ENCODE data around the gene CD200.

Gene CD200

GRCh38 chr3:112354642-112355306, 21.8 kb downstream of the CD200 start:
- no peaks in the 10 kb centered on the region for H3K27me3 ChIP-seq (ENCODE audit: insufficient read depth, poor library complexity, severe bottlenecking)
- H3K4me3 ChIP-seq (replicated peaks; ENCODE audit: insufficient read depth, low read length) = no peak overlapping the region
- H3K27ac ChIP-seq (replicated peaks) = no peak overlapping the region
- no peak for DNase-seq (ENCODE audit: low read depth in 1 of 2, low spot score in 1 of 2)
- TF ChIP-seq POLR2AphosphoS5 (IDR thresholded peaks at IDR 0.05; ENCODE audit: low read depth) = no peak
- no peak for TF ChIP-seq SPI1 (IDR thresholded peaks at IDR 0.05; ENCODE audit: borderline replicate concordance, low read depth)
- TF ChIP-seq, protein P1, sequence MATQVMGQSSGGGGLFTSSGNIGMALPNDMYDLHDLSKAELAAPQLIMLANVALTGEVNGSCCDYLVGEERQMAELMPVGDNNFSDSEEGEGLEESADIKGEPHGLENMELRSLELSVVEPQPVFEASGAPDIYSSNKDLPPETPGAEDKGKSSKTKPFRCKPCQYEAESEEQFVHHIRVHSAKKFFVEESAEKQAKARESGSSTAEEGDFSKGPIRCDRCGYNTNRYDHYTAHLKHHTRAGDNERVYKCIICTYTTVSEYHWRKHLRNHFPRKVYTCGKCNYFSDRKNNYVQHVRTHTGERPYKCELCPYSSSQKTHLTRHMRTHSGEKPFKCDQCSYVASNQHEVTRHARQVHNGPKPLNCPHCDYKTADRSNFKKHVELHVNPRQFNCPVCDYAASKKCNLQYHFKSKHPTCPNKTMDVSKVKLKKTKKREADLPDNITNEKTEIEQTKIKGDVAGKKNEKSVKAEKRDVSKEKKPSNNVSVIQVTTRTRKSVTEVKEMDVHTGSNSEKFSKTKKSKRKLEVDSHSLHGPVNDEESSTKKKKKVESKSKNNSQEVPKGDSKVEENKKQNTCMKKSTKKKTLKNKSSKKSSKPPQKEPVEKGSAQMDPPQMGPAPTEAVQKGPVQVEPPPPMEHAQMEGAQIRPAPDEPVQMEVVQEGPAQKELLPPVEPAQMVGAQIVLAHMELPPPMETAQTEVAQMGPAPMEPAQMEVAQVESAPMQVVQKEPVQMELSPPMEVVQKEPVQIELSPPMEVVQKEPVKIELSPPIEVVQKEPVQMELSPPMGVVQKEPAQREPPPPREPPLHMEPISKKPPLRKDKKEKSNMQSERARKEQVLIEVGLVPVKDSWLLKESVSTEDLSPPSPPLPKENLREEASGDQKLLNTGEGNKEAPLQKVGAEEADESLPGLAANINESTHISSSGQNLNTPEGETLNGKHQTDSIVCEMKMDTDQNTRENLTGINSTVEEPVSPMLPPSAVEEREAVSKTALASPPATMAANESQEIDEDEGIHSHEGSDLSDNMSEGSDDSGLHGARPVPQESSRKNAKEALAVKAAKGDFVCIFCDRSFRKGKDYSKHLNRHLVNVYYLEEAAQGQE (IDR thresholded peaks at IDR 0.05; ENCODE audit: insufficient replicate concordance, low read depth) = no peak
- TF ChIP-seq GABPA (IDR thresholded peaks at IDR 0.05; ENCODE audit: low read depth) = no peak

DNA sequence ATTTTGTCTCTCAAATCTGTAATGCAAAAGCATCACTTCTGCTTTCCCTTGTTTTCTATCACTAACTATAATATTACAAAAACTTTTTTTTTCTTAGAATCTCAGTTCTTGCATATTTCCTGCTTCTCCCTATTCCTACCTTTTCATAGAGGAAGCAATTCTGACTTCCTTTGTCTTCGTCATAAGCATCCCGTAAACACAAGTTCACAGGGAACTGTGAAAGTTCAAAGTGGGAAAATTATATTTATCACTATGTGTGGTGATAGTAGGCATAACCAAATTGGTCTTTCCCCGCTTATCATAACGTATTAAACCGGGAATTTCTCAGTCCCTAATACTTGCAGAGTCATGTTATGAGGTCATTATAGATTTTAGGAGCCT, 22.3 kb downstream of the CD200 start:
- no peak overlapping the region for H3K4me3 ChIP-seq (replicated peaks; ENCODE audit: insufficient read depth, low read length)
- TF ChIP-seq GABPA (IDR thresholded peaks at IDR 0.05; ENCODE audit: low read depth) (no peak), SPI1 (IDR thresholded peaks at IDR 0.05; ENCODE audit: borderline replicate concordance, low read depth) (no peak)
- no peak for DNase-seq (ENCODE audit: low read depth in 1 of 2, low spot score in 1 of 2)
- no peaks in the 10 kb centered on the region for H3K27me3 ChIP-seq (ENCODE audit: insufficient read depth, poor library complexity, severe bottlenecking)
- H3K27ac ChIP-seq (replicated peaks) = no peak overlapping the region

GRCh38 chr3:112357930-112358780, 25.2 kb downstream of the CD200 start:
- no peak for DNase-seq (ENCODE audit: low read depth in 1 of 2, low spot score in 1 of 2)
- no peak overlapping the region for H3K4me3 ChIP-seq (replicated peaks; ENCODE audit: insufficient read depth, low read length)
- no peak overlapping the region for H3K27ac ChIP-seq (replicated peaks)
- no peaks in the 10 kb centered on the region for H3K27me3 ChIP-seq (ENCODE audit: insufficient read depth, poor library complexity, severe bottlenecking)
- TF ChIP-seq GABPA (IDR thresholded peaks at IDR 0.05; ENCODE audit: low read depth) (no peak), SPI1 (IDR thresholded peaks at IDR 0.05; ENCODE audit: borderline replicate concordance, low read depth) (no peak), POLR2AphosphoS5 (IDR thresholded peaks at IDR 0.05; ENCODE audit: low read depth) (no peak)
- TF ChIP-seq, protein P1 (IDR thresholded peaks at IDR 0.05; ENCODE audit: insufficient replicate concordance, low read depth) = no peak
- TF ChIP-seq, protein P2, sequence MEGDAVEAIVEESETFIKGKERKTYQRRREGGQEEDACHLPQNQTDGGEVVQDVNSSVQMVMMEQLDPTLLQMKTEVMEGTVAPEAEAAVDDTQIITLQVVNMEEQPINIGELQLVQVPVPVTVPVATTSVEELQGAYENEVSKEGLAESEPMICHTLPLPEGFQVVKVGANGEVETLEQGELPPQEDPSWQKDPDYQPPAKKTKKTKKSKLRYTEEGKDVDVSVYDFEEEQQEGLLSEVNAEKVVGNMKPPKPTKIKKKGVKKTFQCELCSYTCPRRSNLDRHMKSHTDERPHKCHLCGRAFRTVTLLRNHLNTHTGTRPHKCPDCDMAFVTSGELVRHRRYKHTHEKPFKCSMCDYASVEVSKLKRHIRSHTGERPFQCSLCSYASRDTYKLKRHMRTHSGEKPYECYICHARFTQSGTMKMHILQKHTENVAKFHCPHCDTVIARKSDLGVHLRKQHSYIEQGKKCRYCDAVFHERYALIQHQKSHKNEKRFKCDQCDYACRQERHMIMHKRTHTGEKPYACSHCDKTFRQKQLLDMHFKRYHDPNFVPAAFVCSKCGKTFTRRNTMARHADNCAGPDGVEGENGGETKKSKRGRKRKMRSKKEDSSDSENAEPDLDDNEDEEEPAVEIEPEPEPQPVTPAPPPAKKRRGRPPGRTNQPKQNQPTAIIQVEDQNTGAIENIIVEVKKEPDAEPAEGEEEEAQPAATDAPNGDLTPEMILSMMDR (IDR thresholded peaks at IDR 0.05; ENCODE audit: insufficient read depth, low read length) = no peak

DNA sequence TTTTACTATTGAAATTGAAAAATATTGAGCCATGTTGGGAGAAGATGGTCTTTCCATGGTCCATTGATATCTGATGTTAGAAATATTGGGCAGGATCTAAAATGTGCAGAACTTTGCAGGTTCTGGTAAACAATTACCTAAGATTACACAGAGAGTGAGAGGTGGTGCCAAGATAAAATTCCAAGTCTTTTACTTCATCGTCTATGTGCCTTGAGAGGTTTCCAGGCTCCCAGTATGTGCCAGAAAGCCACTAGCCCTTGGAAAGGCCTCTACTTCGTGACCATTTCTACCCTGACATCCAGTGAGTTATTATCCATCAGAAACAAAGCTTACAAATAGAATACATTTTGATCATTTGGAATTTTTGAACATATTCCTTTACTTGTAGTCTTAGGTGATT, 27.6 kb downstream of the CD200 start:
- DNase-seq (ENCODE audit: low read depth in 1 of 2, low spot score in 1 of 2) = no peak
- TF ChIP-seq SPI1 (IDR thresholded peaks at IDR 0.05; ENCODE audit: borderline replicate concordance, low read depth) (no peak), POLR2AphosphoS5 (IDR thresholded peaks at IDR 0.05; ENCODE audit: low read depth) (no peak), GABPA (IDR thresholded peaks at IDR 0.05; ENCODE audit: low read depth) (no peak)
- TF ChIP-seq, protein P2 (IDR thresholded peaks at IDR 0.05; ENCODE audit: insufficient read depth, low read length) = no peak
- TF ChIP-seq, protein P1 (IDR thresholded peaks at IDR 0.05; ENCODE audit: insufficient replicate concordance, low read depth) = no peak
- Histone ChIP-seq H3K4me3 (replicated peaks; ENCODE audit: insufficient read depth, low read length) (no peak overlapping the region), H3K27ac (replicated peaks) (no peak overlapping the region), H3K27me3 (ENCODE audit: insufficient read depth, poor library complexity, severe bottlenecking) (no peaks in the 10 kb centered on the region)

Measured in HL-60 (cell line).